ENCODE results near the gene HABP2.

The HABP2 gene

DNA sequence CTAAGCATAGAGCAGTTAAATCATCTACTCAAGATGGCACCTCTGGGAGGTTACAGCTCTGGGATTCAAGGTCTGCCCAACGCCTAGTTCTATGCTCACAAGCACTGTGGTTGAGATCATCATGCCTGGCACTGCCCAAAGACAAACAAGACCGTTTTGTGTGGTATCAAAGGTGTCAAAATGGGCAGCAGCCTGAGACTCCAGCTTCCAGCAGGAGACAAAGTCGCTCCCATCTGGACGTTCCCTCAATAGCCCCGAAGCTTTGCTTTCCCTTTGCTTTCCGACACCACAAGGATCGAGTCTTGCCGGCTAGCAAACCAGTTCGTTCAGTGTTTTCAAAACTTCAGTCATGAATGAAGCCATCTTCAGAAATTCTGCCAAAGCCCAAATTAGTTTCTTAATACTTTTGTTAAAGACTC lies 5.1 kb downstream of the HABP2 start:
- no peak for DNase-seq (ENCODE audit: low read depth)

GRCh38 chr10:113560071-113560470 lies 7.2 kb downstream of the HABP2 start:
- no peak for DNase-seq (ENCODE audit: low read depth)

- DNase-seq (ENCODE audit: low read depth) = no peak
Measured at GRCh38 chr10:113561214-113561613, 8.4 kb downstream of the HABP2 start.

GRCh38 chr10:113562069-113562468 lies 9.2 kb downstream of the HABP2 start:
- DNase-seq (ENCODE audit: low read depth) = no peak

- DNase-seq (ENCODE audit: low read depth) = no peak
Measured at GRCh38 chr10:113562704-113563103, 9.9 kb downstream of the HABP2 start.

GRCh38 chr10:113563306-113564088 lies 10.6 kb downstream of the HABP2 start:
- DNase-seq (ENCODE audit: low read depth) = no peak

DNA sequence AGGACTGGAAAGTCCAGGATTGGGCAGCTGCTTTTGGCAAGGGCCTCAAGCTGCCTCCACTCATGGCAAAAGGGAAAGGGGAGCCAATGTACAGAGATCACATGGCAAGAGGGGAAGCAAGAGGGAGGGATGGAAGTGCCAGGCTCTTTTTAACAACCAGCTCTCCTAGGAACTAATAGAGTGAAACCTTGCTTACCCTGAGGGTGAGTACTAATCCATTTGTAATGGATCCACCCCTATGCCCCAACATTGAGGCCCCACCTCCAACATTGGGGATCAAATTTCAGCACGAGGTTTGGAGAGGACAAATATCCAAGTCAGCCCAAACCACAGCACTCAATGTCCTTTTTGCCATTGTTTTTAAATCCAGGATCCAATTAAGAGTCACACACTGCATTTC lies 12.5 kb downstream of the HABP2 start:
- DNase-seq (ENCODE audit: low read depth) = no peak

- DNase-seq (ENCODE audit: low read depth) = no peak
Measured at GRCh38 chr10:113566888-113567287, 14.0 kb downstream of the HABP2 start.

- no peak for DNase-seq (ENCODE audit: low read depth)
Measured at GRCh38 chr10:113569576-113569975, 16.7 kb downstream of the HABP2 start.

GRCh38 chr10:113572520-113573290 lies 19.9 kb downstream of the HABP2 start:
- no peak for DNase-seq (ENCODE audit: low read depth)

DNA sequence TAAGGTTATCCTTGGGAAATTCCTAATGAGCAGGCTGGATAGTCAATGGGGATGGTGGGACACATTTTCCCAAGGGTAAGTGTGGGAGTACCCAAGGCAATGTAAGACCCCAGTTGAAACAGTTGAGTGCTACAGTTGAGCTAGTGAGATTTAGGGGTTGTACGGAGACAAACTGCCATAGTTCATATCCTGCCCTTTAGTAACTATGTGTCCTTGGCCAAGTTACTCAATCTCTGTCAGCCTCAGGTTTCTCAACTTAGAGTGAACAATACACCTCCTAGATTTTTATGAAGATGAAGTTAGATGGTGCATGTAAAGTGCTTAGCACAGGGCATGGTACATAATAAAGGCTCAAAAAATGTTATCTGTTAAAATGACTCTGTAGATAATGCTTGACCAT lies 20.5 kb downstream of the HABP2 start:
- DNase-seq (ENCODE audit: low read depth) = no peak

DNA sequence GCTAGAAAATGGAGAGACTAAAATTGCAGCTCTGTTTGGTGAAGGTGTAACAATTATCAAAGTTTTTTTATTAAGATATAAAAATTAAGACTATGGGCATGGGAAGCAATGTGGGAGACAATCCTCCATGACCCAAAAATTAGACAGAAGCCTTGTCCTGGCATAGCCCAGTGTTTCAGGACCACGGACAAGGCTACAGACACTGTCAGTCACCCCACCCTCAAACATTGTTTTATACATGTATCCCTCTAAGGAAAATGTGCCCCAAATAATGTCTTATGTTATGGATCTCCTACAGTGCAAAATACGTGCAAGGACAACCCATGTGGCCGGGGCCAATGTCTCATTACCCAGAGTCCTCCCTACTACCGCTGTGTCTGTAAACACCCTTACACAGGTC lies 24.0 kb downstream of the HABP2 start:
- DNase-seq (ENCODE audit: low read depth) = no peak

GRCh38 chr10:113578773-113579172 lies 25.9 kb downstream of the HABP2 start:
- DNase-seq (ENCODE audit: low read depth) = no peak

- no peak for DNase-seq (ENCODE audit: low read depth)
Measured at GRCh38 chr10:113581092-113581491, 28.2 kb downstream of the HABP2 start.

- DNase-seq (ENCODE audit: low read depth) = no peak
Measured at GRCh38 chr10:113583571-113583970, 30.7 kb downstream of the HABP2 start.

- DNase-seq (ENCODE audit: low read depth) = no peak
Measured at GRCh38 chr10:113585949-113586348, 33.1 kb downstream of the HABP2 start.

DNA sequence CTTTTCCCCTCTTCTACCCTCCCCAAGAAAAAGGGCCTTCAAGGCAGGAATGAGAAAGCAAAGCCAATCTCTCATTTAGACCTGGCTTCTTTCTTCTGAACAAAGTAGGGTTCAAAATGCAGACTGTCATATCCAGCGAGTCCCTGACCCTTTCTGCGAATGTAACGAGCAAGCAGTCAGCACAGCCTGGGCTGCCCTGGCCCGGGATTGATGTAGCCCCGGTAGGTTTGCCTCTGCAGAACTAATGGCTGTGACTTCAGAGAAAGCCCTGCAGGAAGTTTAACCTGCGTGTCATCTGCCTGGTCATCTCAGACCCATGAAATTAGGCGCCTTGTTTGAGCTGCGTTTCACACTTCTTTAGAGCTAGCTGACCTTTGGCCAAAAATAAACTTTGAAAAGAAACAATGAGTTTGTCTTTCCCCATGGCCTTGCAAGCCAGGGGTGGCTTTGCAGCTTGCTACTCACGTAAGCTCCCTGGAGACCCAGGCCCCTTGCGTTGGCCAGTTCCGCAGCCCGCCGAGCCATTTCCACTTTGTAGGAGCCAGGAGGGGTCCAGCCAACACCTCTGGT lies 36.4 kb downstream of the HABP2 start:
- no peak for DNase-seq (ENCODE audit: low read depth)

DNA sequence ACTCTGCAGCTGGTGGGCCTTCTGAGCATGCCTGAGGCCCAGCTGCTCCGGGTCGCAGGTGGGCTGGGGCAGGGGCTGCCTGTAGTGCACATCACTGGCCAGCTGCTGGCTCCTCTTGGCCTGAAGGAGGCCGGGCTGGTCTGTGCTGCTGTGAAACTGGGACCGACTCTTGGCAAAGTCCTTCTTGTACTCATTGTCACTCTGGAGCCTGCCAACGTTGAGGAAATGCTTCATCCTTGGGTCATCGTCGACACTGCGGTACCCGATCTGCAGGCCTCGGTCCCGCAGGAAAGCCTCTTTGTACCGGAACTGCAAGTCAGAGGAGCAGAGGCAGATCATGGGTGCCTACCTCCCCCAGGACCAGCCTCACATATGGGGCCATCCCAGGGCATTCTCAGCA lies 37.7 kb downstream of the HABP2 start:
- no peak for DNase-seq (ENCODE audit: low read depth)

- no peak for DNase-seq (ENCODE audit: low read depth)
Measured at GRCh38 chr10:113592380-113592779, 39.5 kb downstream of the HABP2 start.

DNA sequence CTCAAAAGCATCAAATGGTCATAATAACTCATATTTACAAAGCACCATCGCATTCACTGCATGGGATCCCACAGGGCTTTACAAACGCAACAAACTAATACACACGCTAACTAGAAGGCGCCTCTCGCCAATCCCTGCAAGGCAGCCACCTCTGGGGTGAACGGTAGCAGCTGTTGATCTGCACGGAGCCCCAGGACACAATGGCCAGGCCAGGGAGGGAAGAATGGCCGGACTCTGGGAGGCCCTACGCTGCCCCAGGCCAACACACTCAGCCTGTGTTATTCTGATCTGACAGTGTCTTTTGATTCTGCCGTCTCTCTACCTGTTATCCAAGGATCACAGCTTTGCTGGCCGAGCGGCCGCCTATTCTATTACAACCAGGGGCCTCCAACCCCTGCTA lies 41.8 kb downstream of the HABP2 start:
- no peak for DNase-seq (ENCODE audit: low read depth)

GRCh38 chr10:113600569-113600968 lies 47.7 kb downstream of the HABP2 start:
- no peak for DNase-seq (ENCODE audit: low read depth)

- DNase-seq (ENCODE audit: low read depth) = no peak
Measured at GRCh38 chr10:113603057-113603777, 50.4 kb downstream of the HABP2 start.

DNA sequence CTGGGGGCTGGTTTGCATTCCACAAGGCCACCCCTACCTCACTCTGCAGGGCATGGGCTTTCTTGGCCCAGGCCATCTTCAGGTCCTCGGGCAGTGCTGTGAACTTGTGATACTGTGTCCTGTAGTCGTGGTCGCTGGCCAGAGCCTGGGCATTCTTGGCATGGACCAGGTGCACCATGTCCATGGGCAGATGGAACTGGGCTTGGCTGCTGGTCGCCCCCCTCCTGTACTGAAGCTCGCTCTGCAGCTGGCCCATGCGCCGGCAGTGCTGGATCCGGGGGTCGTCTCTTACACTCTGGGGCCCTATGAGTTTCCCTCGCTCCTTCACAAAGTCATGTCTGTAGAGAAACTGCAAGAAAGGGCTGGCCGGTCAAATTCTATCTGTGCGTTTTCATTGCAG lies 51.7 kb downstream of the HABP2 start:
- no peak for DNase-seq (ENCODE audit: low read depth)
